H9 (cell line): ENCODE results near the gene IQGAP2. TPM values are rescaled to one million over a fixed set of nuclear protein-coding genes. Genes with fewer than 3 reads are reported as not detected.
"Not testable (repeated sequence)": the region's sequence is repeated elsewhere in the genome, so short reads cannot be mapped to it uniquely, and the experiment has no call there.

ENCODE experiments used
- DNase-seq: peaks from one replicate; pipeline ENCODE4 v3.0.0-alpha.2; 2017
- H2AFZ ChIP-seq: one replicate; pipeline ENCODE4 v1.6.1; 2013; ENCODE audit warnings: mild to moderate bottlenecking, low read length, control low read depth, moderate library complexity
- H2AK5ac ChIP-seq: 2 replicates; pipeline ENCODE4 v1.6.1; 2013; ENCODE audit warnings: low read length, control low read depth, mixed read lengths; ENCODE audit not compliant: insufficient read length
- H2BK120ac ChIP-seq: one replicate; pipeline ENCODE4 v1.6.1; 2013; ENCODE audit warnings: low read depth, mild to moderate bottlenecking, low read length, control low read depth, inconsistent platforms; ENCODE audit not compliant: poor library complexity, severe bottlenecking
- H2BK12ac ChIP-seq: 2 replicates; pipeline ENCODE4 v1.6.1; 2013; ENCODE audit warnings: low read length, control low read depth, mixed read lengths, low read depth; ENCODE audit not compliant: insufficient read length
- H2BK15ac ChIP-seq: 2 replicates; pipeline ENCODE4 v1.6.1; 2013; ENCODE audit warnings: low read depth, low read length, control low read depth
- H2BK20ac ChIP-seq: one replicate; pipeline ENCODE4 v1.6.1; 2013; ENCODE audit warnings: low read depth, mild to moderate bottlenecking, low read length, control low read depth, inconsistent platforms; ENCODE audit not compliant: poor library complexity, severe bottlenecking
- H2BK5ac ChIP-seq: 2 replicates; pipeline ENCODE4 v1.6.1; 2013; ENCODE audit warnings: low read length, control low read depth, mixed read lengths; ENCODE audit not compliant: insufficient read length
- H3K14ac ChIP-seq: 2 replicates; pipeline ENCODE4 v1.6.1; 2013; ENCODE audit warnings: low read length, control low read depth; ENCODE audit not compliant: insufficient read depth
- H3K18ac ChIP-seq: 2 replicates; pipeline ENCODE4 v1.6.1; 2013; ENCODE audit warnings: low read depth, mild to moderate bottlenecking, mixed read lengths, low read length, control low read depth; ENCODE audit not compliant: insufficient read length
- H3K23ac ChIP-seq: 2 replicates; pipeline ENCODE4 v1.6.1; 2013; ENCODE audit warnings: low read length, control low read depth, mixed read lengths, low read depth; ENCODE audit not compliant: insufficient read length
- H3K23me2 ChIP-seq: 2 replicates; pipeline ENCODE4 v1.6.1; 2013; ENCODE audit warnings: low read depth, mild to moderate bottlenecking, mixed read lengths, low read length, control low read depth; ENCODE audit not compliant: insufficient read length, poor library complexity, severe bottlenecking
- H3K27ac ChIP-seq: 2 replicates; pipeline ENCODE4 v1.5.1; 2013; ENCODE audit warnings: low read length, control low read depth, mixed read lengths, low read depth; ENCODE audit not compliant: insufficient read length
- H3K27me3 ChIP-seq: 2 replicates; pipeline ENCODE4 v1.6.1; 2013; ENCODE audit warnings: low read length, control low read depth, inconsistent platforms; ENCODE audit not compliant: insufficient read depth
- H3K4ac ChIP-seq: 2 replicates; pipeline ENCODE4 v1.6.1; 2013; ENCODE audit warnings: low read depth, mild to moderate bottlenecking, control low read depth, inconsistent platforms, low read length, moderate library complexity
- H3K4me1 ChIP-seq: 2 replicates; pipeline ENCODE4 v1.6.1; 2013; ENCODE audit warnings: low read length, control low read depth, inconsistent platforms; ENCODE audit not compliant: insufficient read depth
- H3K4me2 ChIP-seq: 2 replicates; pipeline ENCODE4 v1.6.1; 2013; ENCODE audit warnings: low read length, control low read depth, mixed read lengths; ENCODE audit not compliant: insufficient read length, insufficient read depth
- H3K56ac ChIP-seq: 2 replicates; pipeline ENCODE4 v1.6.1; 2013; ENCODE audit warnings: low read depth, mild to moderate bottlenecking, mixed read lengths, low read length, control low read depth; ENCODE audit not compliant: insufficient read length
- H3K79me1 ChIP-seq: 2 replicates; pipeline ENCODE4 v1.6.1; 2013; ENCODE audit warnings: low read depth, mild to moderate bottlenecking, moderate library complexity, low read length, control low read depth, inconsistent platforms; ENCODE audit not compliant: insufficient read depth, poor library complexity, severe bottlenecking
- H3K79me2 ChIP-seq: 2 replicates; pipeline ENCODE4 v1.6.1; 2013; ENCODE audit warnings: low read length, control low read depth, inconsistent platforms; ENCODE audit not compliant: insufficient read depth
- H3K9ac ChIP-seq: 2 replicates; pipeline ENCODE4 v1.6.1; 2013; ENCODE audit warnings: low read length, control low read depth, mixed read lengths; ENCODE audit not compliant: insufficient read length; ENCODE audit errors: extremely low read depth
- H3K9me3 ChIP-seq: one replicate; pipeline ENCODE4 v1.6.1; 2013; ENCODE audit warnings: low read depth, low read length, inconsistent platforms; ENCODE audit not compliant: control insufficient read depth
- H3T11ph ChIP-seq: one replicate; pipeline ENCODE4 v1.6.1; 2013; ENCODE audit warnings: mild to moderate bottlenecking, low read length, control low read depth, inconsistent platforms
- H4K20me1 ChIP-seq: one replicate; pipeline ENCODE4 v1.6.1; 2013; ENCODE audit not compliant: control insufficient read depth, insufficient read length, insufficient read depth
- H4K5ac ChIP-seq: 2 replicates; pipeline ENCODE4 v1.6.1; 2013; ENCODE audit warnings: low read depth, mild to moderate bottlenecking, mixed read lengths, low read length, control low read depth; ENCODE audit not compliant: insufficient read length
- H4K8ac ChIP-seq: replicated peaks from 2 replicates; pipeline ENCODE4 v1.6.1; 2013; ENCODE audit warnings: low read length, control low read depth, mixed read lengths, low read depth; ENCODE audit not compliant: insufficient read length
- H4K91ac ChIP-seq: 2 replicates; pipeline ENCODE4 v1.6.1; 2013; ENCODE audit warnings: low read depth, mild to moderate bottlenecking, moderate library complexity, mixed read lengths, low read length, control low read depth; ENCODE audit not compliant: insufficient read length
- H3K27ac Mint-ChIP-seq, 3 experiments: 2 replicates in 2 of 3; 3 replicates in 1 of 3; pipeline ENCODE4 v1.8.0; 2020 to 2021; ENCODE audit warnings: mixed read lengths in 3 of 3, mild to moderate bottlenecking in 1 of 3, moderate library complexity in 1 of 3
- H3K27me3 Mint-ChIP-seq: 2 replicates; pipeline ENCODE4 v1.8.0; 2021; ENCODE audit warnings: low read depth, mild to moderate bottlenecking, moderate library complexity, mixed read lengths
- H3K36me3 Mint-ChIP-seq, 3 experiments: 2 replicates in 2 of 3; 3 replicates in 1 of 3; pipeline ENCODE4 v1.8.0; 2020 to 2021; ENCODE audit warnings: low read depth in 3 of 3, mixed read lengths in 3 of 3; ENCODE audit not compliant: insufficient read depth in 1 of 3
- H3K4me1 Mint-ChIP-seq, 2 experiments: 2 replicates each; pipeline ENCODE4 v1.8.0; 2020; ENCODE audit warnings: mixed read lengths in 2 of 2
- H3K4me3 Mint-ChIP-seq, 2 experiments: 2 replicates in 1 of 2; 3 replicates in 1 of 2; pipeline ENCODE4 v1.8.0; 2020 to 2021; ENCODE audit warnings: mild to moderate bottlenecking in 2 of 2, mixed read lengths in 2 of 2, moderate library complexity in 1 of 2
- H3K9me3 Mint-ChIP-seq, 2 experiments: 2 replicates in 1 of 2; 3 replicates in 1 of 2; pipeline ENCODE4 v1.8.0; 2020; ENCODE audit warnings: mild to moderate bottlenecking in 2 of 2, mixed read lengths in 2 of 2, moderate library complexity in 1 of 2
- CTCF ChIP-seq: fragments of 200-600 bp; sonication (generic); conservative IDR thresholded peaks from 3 replicates; pipeline ENCODE4 v1.8.0; 2021; ENCODE audit warnings: antibody characterized with exemption, mild to moderate bottlenecking
- WGBS: extraction: QIAGEN DNeasy Blood & Tissue Kit; methylation state at CpG from one replicate; pipeline ENCODE4 v1.1.7; 2013; ENCODE audit warnings: missing lambda C conversion rate, low lambda C conversion rate, mixed read lengths; ENCODE audit not compliant: insufficient read length; ENCODE audit errors: extremely low coverage; 5-methylcytosine and 5-hydroxymethylcytosine counted together
- total RNA-seq: library from RNA; stranded (reverse); gene quantifications from 2 replicates; pipeline ENCODE4 v1.2.1, GENCODE V29; 2021

The IQGAP2 gene
- total RNA-seq, 1 experiment from 2014 or later: 22.5 TPM

- no peak overlapping the region for H4K5ac ChIP-seq
- no peak overlapping the region for H3K18ac ChIP-seq
- H2BK12ac ChIP-seq: no peak overlapping the region
- Mint-ChIP-seq H3K36me3 (peaks cover 12 to 17% (median 14%) of the 10 kb centered on the region in 3 experiments; a peak in 6 of 7 replicates), H3K4me3 (no peak overlapping the region), H3K27me3 (no peaks in the 10 kb centered on the region), H3K27ac (no peak overlapping the region), H3K9me3 (peaks cover 14 to 16% of the 10 kb centered on the region in 2 experiments; a peak in 4 of 5 replicates), H3K4me1 (peaks cover 6 to 9% of the 10 kb centered on the region in 2 experiments)
- no peak overlapping the region for H2BK20ac ChIP-seq
- no peak overlapping the region for H2BK5ac ChIP-seq
- H3K23me2 ChIP-seq: peaks cover 4% of the 10 kb centered on the region
- no peak overlapping the region for H2BK15ac ChIP-seq
- H4K8ac ChIP-seq: no peak overlapping the region
- H3K4me1 ChIP-seq: peaks cover 7% of the 10 kb centered on the region; the same call in 1 of the 2 replicates
- no peak overlapping the region for H3K14ac ChIP-seq
- H3K4me2 ChIP-seq: no peak overlapping the region
- no CpG with 5 or more reads among the region's 3 CpGs for WGBS
- H2AK5ac ChIP-seq: no peak overlapping the region
- H3K9ac ChIP-seq: no peak overlapping the region
- no peak for TF ChIP-seq CTCF
- H3K9me3 ChIP-seq: no peaks in the 10 kb centered on the region
- no peak overlapping the region for H3K27ac ChIP-seq
- peaks cover 2% of the 10 kb centered on the region; the same call in 1 of the 2 replicates for H3K79me2 ChIP-seq
- no peaks in the 10 kb centered on the region for H3K79me1 ChIP-seq
- H3K4ac ChIP-seq: no peak overlapping the region
- H3T11ph ChIP-seq: no peak overlapping the region
- H4K91ac ChIP-seq: no peak overlapping the region
- H3K23ac ChIP-seq: no peak overlapping the region
- H3K56ac ChIP-seq: no peak overlapping the region
- no peaks in the 10 kb centered on the region for H4K20me1 ChIP-seq
- no peak for DNase-seq
- H2AFZ ChIP-seq: no peak overlapping the region
- no peak overlapping the region for H2BK120ac ChIP-seq
- no peaks in the 10 kb centered on the region for H3K27me3 ChIP-seq
Observed at GRCh38 chr5:76548525-76549229, 145.6 kb downstream of the IQGAP2 start.

- not testable (repeated sequence) for H4K91ac ChIP-seq, H2BK12ac ChIP-seq, H2AK5ac ChIP-seq, H3K4me1 Mint-ChIP-seq, H3K27me3 Mint-ChIP-seq, H3K14ac ChIP-seq, H3K79me2 ChIP-seq, H3K27me3 ChIP-seq, H3T11ph ChIP-seq, H2BK5ac ChIP-seq, H3K4me1 ChIP-seq, H3K18ac ChIP-seq, H3K4ac ChIP-seq, H3K27ac ChIP-seq, H3K23me2 ChIP-seq, DNase-seq, H3K56ac ChIP-seq, H2BK120ac ChIP-seq, H4K8ac ChIP-seq, H3K79me1 ChIP-seq, H4K20me1 ChIP-seq, H2AFZ ChIP-seq, H4K5ac ChIP-seq, H3K9ac ChIP-seq, H2BK20ac ChIP-seq, H3K27ac Mint-ChIP-seq, H2BK15ac ChIP-seq, H3K4me3 Mint-ChIP-seq, H3K4me2 ChIP-seq, H3K9me3 ChIP-seq, H3K23ac ChIP-seq
- H3K36me3 Mint-ChIP-seq: peaks cover 12 to 17% (median 14%) of the 10 kb centered on the region in 3 experiments; a peak in 6 of 7 replicates
- no CpG with 5 or more reads among the region's 34 CpGs for WGBS
- H3K9me3 Mint-ChIP-seq: peaks cover 14 to 16% of the 10 kb centered on the region in 2 experiments; a peak in 4 of 5 replicates
Observed at GRCh38 chr5:76550881-76551280, 147.8 kb downstream of the IQGAP2 start.
